WTC11 (cell line): Measurements from ENCODE around the gene DNAH8. TPM values are rescaled to one million over a fixed set of nuclear protein-coding genes. Genes with fewer than 3 reads are reported as not detected.

Experiments used
- ATAC-seq: fragments of 200-7000 bp; cut with Tn5 transposase; 2 replicates; pipeline ENCODE4 v1.10.0; 2021; ENCODE audit warnings: mild to moderate bottlenecking, moderate library complexity
- CTCF ChIA-PET: fragments of 300-600 bp; sonication (Branson Sonifier 250); formaldehyde crosslinking; loops from one replicate; lab custom pipeline; 2021; ENCODE audit warnings: antibody characterized with exemption; lab: Charles Lee
- POLR2A ChIA-PET: fragments of 350-600 bp; sonication (Branson Sonifier 250); formaldehyde crosslinking; loops from one replicate; lab custom pipeline; 2021; ENCODE audit warnings: antibody characterized with exemption; lab: Charles Lee
- DNase-seq: peaks from one replicate; pipeline ENCODE4 v3.0.0; 2021; ENCODE audit warnings: low spot score
- H3K27ac Mint-ChIP-seq: 2 replicates; pipeline ENCODE4 v1.8.0; 2021; ENCODE audit warnings: mixed read lengths
- H3K27me3 Mint-ChIP-seq: 2 replicates; pipeline ENCODE4 v1.8.0; 2021; ENCODE audit warnings: low read depth, mild to moderate bottlenecking, moderate library complexity, mixed read lengths
- H3K36me3 Mint-ChIP-seq: 2 replicates; pipeline ENCODE4 v1.8.0; 2021; ENCODE audit warnings: mixed read lengths
- H3K4me1 Mint-ChIP-seq: 2 replicates; pipeline ENCODE4 v1.8.0; 2022; ENCODE audit warnings: mixed read lengths
- H3K4me3 Mint-ChIP-seq: 2 replicates; pipeline ENCODE4 v1.8.0; 2021; ENCODE audit warnings: mild to moderate bottlenecking, moderate library complexity, mixed read lengths
- H3K9me3 Mint-ChIP-seq: 2 replicates; pipeline ENCODE4 v1.8.0; 2021; ENCODE audit warnings: mixed read lengths
- ATF1 ChIP-seq: sonication (generic); formaldehyde crosslinking; IDR thresholded peaks from 2 replicates; pipeline ENCODE4 v1.8.1; 2023; ENCODE audit warnings: mild to moderate bottlenecking, moderate library complexity, missing genetic modification reagents
- CREB1 ChIP-seq: sonication (generic); formaldehyde crosslinking; IDR thresholded peaks from 2 replicates; pipeline ENCODE4 v1.8.0; 2023; ENCODE audit warnings: mild to moderate bottlenecking, missing genetic modification reagents
- CTCF ChIP-seq: fragments of 200-600 bp; IDR thresholded peaks from 2 replicates; pipeline ENCODE4 v1.8.0; 2022; ENCODE audit warnings: antibody characterized with exemption
- ELF4 ChIP-seq: sonication (generic); formaldehyde crosslinking; IDR thresholded peaks from 2 replicates; pipeline ENCODE4 v1.8.1; 2022; ENCODE audit warnings: low read depth, mild to moderate bottlenecking, moderate library complexity, missing genetic modification reagents
- GTF2I ChIP-seq: fragments of 250-450 bp; sonication (Bioruptor Pico); conservative IDR thresholded peaks from 2 replicates; pipeline ENCODE4 v1.4.0; 2021; ENCODE audit warnings: mild to moderate bottlenecking
- IRF1 ChIP-seq: sonication (generic); formaldehyde crosslinking; IDR thresholded peaks from 2 replicates; pipeline ENCODE4 v1.8.0; 2023; ENCODE audit warnings: missing genetic modification reagents
- JAZF1 ChIP-seq: fragments of 250-450 bp; sonication (Bioruptor Pico); IDR thresholded peaks from 2 replicates; pipeline ENCODE4 v1.9.0; 2021; ENCODE audit warnings: moderate library complexity, mild to moderate bottlenecking, inconsistent platforms
- JUN ChIP-seq: sonication (generic); formaldehyde crosslinking; IDR thresholded peaks from 2 replicates; pipeline ENCODE4 v1.8.0; 2023; ENCODE audit warnings: mild to moderate bottlenecking, missing genetic modification reagents
- PRRX2 ChIP-seq: fragments of 250-450 bp; sonication (Bioruptor Pico); IDR thresholded peaks from 2 replicates; pipeline ENCODE4 v1.8.0; 2021; ENCODE audit warnings: mild to moderate bottlenecking
- RELA ChIP-seq: sonication (generic); formaldehyde crosslinking; IDR thresholded peaks from 2 replicates; pipeline ENCODE4 v1.8.1; 2022; ENCODE audit warnings: missing genetic modification reagents, mild to moderate bottlenecking, borderline replicate concordance
- TCF7 ChIP-seq: sonication (generic); formaldehyde crosslinking; IDR thresholded peaks from 2 replicates; pipeline ENCODE4 v1.8.0; 2022; ENCODE audit warnings: mild to moderate bottlenecking, low read depth, missing genetic modification reagents, moderate library complexity
- TEAD1 ChIP-seq: sonication (generic); formaldehyde crosslinking; IDR thresholded peaks from 2 replicates; pipeline ENCODE4 v1.8.0; 2022; ENCODE audit warnings: mild to moderate bottlenecking, missing genetic modification reagents
- USF1 ChIP-seq: sonication (generic); formaldehyde crosslinking; IDR thresholded peaks from 2 replicates; pipeline ENCODE4 v1.8.0; 2022; ENCODE audit warnings: mild to moderate bottlenecking, missing genetic modification reagents
- ZMAT4 ChIP-seq: fragments of 250-450 bp; sonication (Bioruptor Pico); IDR thresholded peaks from 2 replicates; pipeline ENCODE4 v1.9.0; 2021; ENCODE audit warnings: mild to moderate bottlenecking
- ZNF232 ChIP-seq: sonication (generic); formaldehyde crosslinking; IDR thresholded peaks from 2 replicates; pipeline ENCODE4 v1.8.0; 2022; ENCODE audit warnings: mild to moderate bottlenecking, missing genetic modification reagents
- ZSCAN18 ChIP-seq: fragments of 250-450 bp; sonication (Bioruptor Pico); IDR thresholded peaks from 2 replicates; pipeline ENCODE4 v2.1.2; 2022; ENCODE audit warnings: mild to moderate bottlenecking, moderate library complexity
- total RNA-seq: library from RNA; stranded (reverse); gene quantifications from 3 replicates; pipeline ENCODE4 v1.2.3, GENCODE V29; 2021

The DNAH8 gene
- total RNA-seq, 1 experiment from 2014 or later, result 0.02 TPM

- TF ChIP-seq GTF2I (no peak), ZSCAN18 (CRISPR knock-in tag) (no peak), ATF1 (CRISPR knock-in tag) (no peak)
Measured at GRCh38 chr6:38833320-38833719, 118.2 kb downstream of the DNAH8 start (continued).

GRCh38 chr6:38836585-38836984 is 121.5 kb downstream of the DNAH8 start:
- Mint-ChIP-seq H3K27ac (no peak overlapping the region), H3K9me3 (no peaks in the 10 kb centered on the region), H3K4me3 (no peak overlapping the region), H3K27me3 (peaks cover 41% of the 10 kb centered on the region)
- DNase-seq (no peak), ATAC-seq (peak; percentile 63)
- CTCF ChIA-PET, result no interaction called here
- TF ChIP-seq ELF4 (CRISPR knock-in tag), result no peak
- TF ChIP-seq CREB1 (CRISPR knock-in tag), result no peak
- TF ChIP-seq ZMAT4, result no peak
- no peak for TF ChIP-seq USF1 (CRISPR knock-in tag)
- TF ChIP-seq ZSCAN18 (CRISPR knock-in tag), result no peak
- no peak for TF ChIP-seq ZNF232 (CRISPR knock-in tag)
- no peak for TF ChIP-seq IRF1 (CRISPR knock-in tag)
- TF ChIP-seq PRRX2 (CRISPR knock-in tag), result no peak
- TF ChIP-seq, all 79 proteins: peak for 0
- POLR2A ChIA-PET, result no interaction called here
- peaks cover 23% of the 10 kb centered on the region for H3K4me1 Mint-ChIP-seq
- no peaks in the 10 kb centered on the region for H3K36me3 Mint-ChIP-seq

GRCh38 chr6:38837101-38837500 is 122.0 kb downstream of the DNAH8 start:
- CTCF ChIA-PET, result no interaction called here

More at GRCh38 chr6:38837101-38837500, 122.0 kb downstream of the DNAH8 start:
- TF ChIP-seq TEAD1 (CRISPR knock-in tag) (no peak), JUN (CRISPR knock-in tag) (no peak), ZSCAN18 (CRISPR knock-in tag) (no peak), JAZF1 (CRISPR knock-in tag) (no peak), RELA (CRISPR knock-in tag) (no peak), CTCF (no peak), TCF7 (CRISPR knock-in tag) (no peak)
- no peaks in the 10 kb centered on the region for H3K36me3 Mint-ChIP-seq
- no peak for DNase-seq
- no peak overlapping the region for H3K4me3 Mint-ChIP-seq
- ATAC-seq, result no peak
- POLR2A ChIA-PET, result no interaction called here
- no peaks in the 10 kb centered on the region for H3K9me3 Mint-ChIP-seq
- peaks cover 41% of the 10 kb centered on the region for H3K27me3 Mint-ChIP-seq
- H3K4me1 Mint-ChIP-seq, result peaks cover 23% of the 10 kb centered on the region
- no peak overlapping the region for H3K27ac Mint-ChIP-seq
